GM13976 (cell line): ENCODE measurements around the gene TNNT2.

Experiments used
- DNase-seq: peaks from one replicate; pipeline ENCODE4 v3.0.0; 2012; ENCODE audit warnings: low spot score
- CTCF ChIP-seq: IDR thresholded peaks from 2 replicates; pipeline ENCODE4 v1.5.1; 2012; ENCODE audit warnings: borderline replicate concordance, mild to moderate bottlenecking; ENCODE audit not compliant: insufficient read depth; ENCODE audit errors: extremely low read depth, missing control alignments, control extremely low read depth
- in situ Hi-C: fragments of 300-500 bp; cut with MboI; formaldehyde crosslinking; loops from one replicate; pipeline ENCODE4 v1.12.0; 2022; ENCODE audit warnings: low sequenced_read_pairs, mixed read lengths, inconsistent platforms; ENCODE audit not compliant: unreplicated experiment

The TNNT2 gene

GRCh38 chr1:201345081-201345355 lies 32.5 kb downstream of the TNNT2 start:
- in situ Hi-C loops: no loop called here
- no peak for DNase-seq
- no peak for TF ChIP-seq CTCF

GRCh38 chr1:201344206-201345080 lies 33.0 kb downstream of the TNNT2 start:
- DNase-seq: no peak
- TF ChIP-seq CTCF: no peak
- in situ Hi-C loops: no loop called here

GRCh38 chr1:201341377-201341776 lies 36.1 kb downstream of the TNNT2 start:
- in situ Hi-C loops: no loop called here
- no peak for TF ChIP-seq CTCF
- DNase-seq: no peak

DNA sequence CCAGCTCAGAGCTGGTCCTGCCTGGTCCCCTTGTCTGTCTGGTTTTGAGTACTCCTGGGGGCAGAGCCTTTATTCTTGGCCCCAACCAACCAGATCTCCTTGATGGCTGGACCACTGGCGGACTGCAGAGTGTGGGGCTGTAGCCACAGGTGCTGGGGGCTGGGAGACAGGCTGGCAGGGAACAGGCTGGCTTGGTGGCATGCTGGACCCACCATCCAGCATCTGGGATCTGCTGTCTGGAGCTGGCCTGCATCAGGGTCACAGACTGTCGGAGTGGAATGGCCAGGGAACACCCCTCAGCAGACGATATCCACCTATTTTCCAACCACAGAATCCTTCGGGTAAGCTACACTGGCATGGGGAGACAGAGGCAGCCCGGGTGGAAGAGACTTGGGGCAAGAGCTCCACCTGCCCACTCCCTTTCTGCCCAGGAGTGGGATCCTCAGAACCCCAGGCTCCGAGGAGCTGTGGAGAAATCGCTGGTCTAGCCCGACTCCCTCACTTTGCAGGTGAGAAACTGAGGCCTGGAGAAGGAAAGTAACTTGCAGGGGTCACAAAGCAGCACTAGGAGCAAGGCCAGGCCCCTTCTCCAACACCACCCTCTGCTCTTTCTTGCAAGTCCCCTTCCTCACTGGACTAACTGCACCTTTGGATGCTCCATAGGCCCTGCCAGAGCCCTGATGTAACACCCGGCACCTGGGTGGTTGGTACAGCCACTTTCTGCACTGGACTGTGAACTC lies 40.6 kb downstream of the TNNT2 start:
- TF ChIP-seq CTCF: no peak
- in situ Hi-C loops: no loop called here

DNA sequence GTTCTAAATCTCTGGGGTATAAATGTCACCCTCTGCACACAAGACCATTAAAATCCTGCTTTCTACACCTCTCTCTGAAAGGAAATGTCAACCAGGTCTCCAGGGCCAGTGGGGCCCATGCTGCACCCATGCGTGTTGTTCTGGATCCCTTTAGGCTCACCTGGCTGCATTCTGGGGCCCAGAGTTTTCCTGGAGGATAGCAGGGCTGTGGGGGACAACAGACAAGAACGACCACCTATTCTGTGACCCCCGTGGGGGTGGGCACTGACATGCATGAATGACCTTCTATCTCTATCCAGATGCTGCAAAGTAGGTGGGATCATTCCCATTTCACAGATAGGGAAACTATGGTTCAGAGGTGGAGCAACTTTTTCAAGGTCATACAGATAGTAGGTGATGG lies 41.6 kb downstream of the TNNT2 start:
- in situ Hi-C loops: no loop called here
- DNase-seq: no peak
- no peak for TF ChIP-seq CTCF

More for the DNA sequence above, 40.6 kb downstream of the TNNT2 start:
- no peak for DNase-seq

DNA sequence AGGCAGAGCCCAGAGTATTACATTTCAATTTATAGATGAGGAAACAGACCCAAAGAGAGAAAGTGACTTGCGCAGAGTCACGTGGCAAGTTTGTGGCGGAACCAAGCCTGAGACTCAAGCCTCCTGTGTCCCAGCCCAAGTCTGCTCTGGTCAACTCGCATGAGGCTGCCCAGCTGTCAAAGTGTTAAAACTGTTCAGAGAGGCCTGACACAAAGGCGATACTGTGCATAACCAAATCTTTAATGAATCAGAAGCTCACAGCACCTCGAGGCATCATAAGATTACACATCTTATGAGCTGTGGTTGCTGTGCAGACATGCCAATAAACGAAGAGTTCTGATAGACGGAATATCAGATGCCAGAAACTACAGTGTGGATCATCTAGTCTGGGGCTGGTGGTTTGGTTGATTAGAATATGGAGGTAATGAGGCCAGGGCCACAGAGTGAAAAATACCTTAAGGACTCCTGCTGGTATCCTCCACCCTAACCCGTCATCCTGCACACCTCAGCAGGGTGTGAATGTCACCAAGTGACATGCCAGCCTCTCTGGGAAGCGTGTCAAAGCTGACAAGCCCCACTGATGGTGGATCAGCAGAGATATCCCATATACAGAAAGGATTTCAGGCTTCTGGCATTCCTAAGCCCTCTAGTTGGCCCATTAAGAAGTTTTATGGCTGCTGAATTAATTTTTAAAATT lies 42.2 kb downstream of the TNNT2 start:
- in situ Hi-C loops: no loop called here
- DNase-seq: no peak
- no peak for TF ChIP-seq CTCF
